Ishikawa (cell line): ENCODE data around the gene TUBA1B.

Source experiments
- CREB1 ChIP-seq: IDR thresholded peaks from 2 replicates; pipeline ENCODE4 v1.6.1; 2012; ENCODE audit warnings: low read depth
- EP300 ChIP-seq: IDR thresholded peaks from 2 replicates; pipeline ENCODE4 v1.6.1; 2012; ENCODE audit warnings: borderline replicate concordance
- FOXM1 ChIP-seq: IDR thresholded peaks from 2 replicates; pipeline ENCODE4 v1.6.1; 2012; ENCODE audit warnings: low read depth, borderline replicate concordance
- RAD21 ChIP-seq: IDR thresholded peaks from 2 replicates; pipeline ENCODE4 v1.6.1; 2012; ENCODE audit warnings: low read depth
- REST ChIP-seq: IDR thresholded peaks from 2 replicates; pipeline ENCODE4 v1.6.1; 2012; ENCODE audit warnings: low read depth, mild to moderate bottlenecking
- TAF1 ChIP-seq: IDR thresholded peaks from 2 replicates; pipeline ENCODE4 v1.6.1; 2012; ENCODE audit warnings: low read depth, mild to moderate bottlenecking
- TCF12 ChIP-seq: IDR thresholded peaks from 2 replicates; pipeline ENCODE4 v1.6.1; 2012; ENCODE audit warnings: low read depth
- TEAD4 ChIP-seq: IDR thresholded peaks from 2 replicates; pipeline ENCODE4 v1.6.1; 2012
- YY1 ChIP-seq: IDR thresholded peaks from 2 replicates; pipeline ENCODE4 v1.6.1; 2012; ENCODE audit warnings: low read depth

- TF ChIP-seq EP300 (no peak), TAF1 (no peak), RAD21 (no peak), FOXM1 (no peak), REST (no peak), TCF12 (no peak), TEAD4 (no peak), CREB1 (no peak), YY1 (no peak)
These were observed 39.4 kb downstream of the TUBA1B start for GRCh38 chr12:49091836-49092085.
